Hepatocyte (in vitro differentiated cells): Measurements from ENCODE around the gene VTN. TPM values are rescaled to one million over a fixed set of nuclear protein-coding genes. Genes with fewer than 3 reads are reported as not detected.
A peak's percentile ranks its signal among the peaks of the same experiment; 100 is the strongest.

ENCODE experiments used
- DNase-seq: peaks from one replicate; pipeline ENCODE4 v3.0.0-alpha.2; 2016; ENCODE audit warnings: low spot score
- H2AFZ ChIP-seq: fragments of 200-600 bp; sonication (generic); 2 replicates; pipeline ENCODE4 v1.6.0; 2016; ENCODE audit warnings: antibody characterized with exemption, mild to moderate bottlenecking
- H3K27ac ChIP-seq: fragments of 200-600 bp; sonication (generic); 2 replicates; pipeline ENCODE4 v1.5.1; 2016; ENCODE audit warnings: mild to moderate bottlenecking
- H3K27me3 ChIP-seq: fragments of 200-600 bp; sonication (generic); 2 replicates; pipeline ENCODE4 v1.6.1; 2016
- H3K36me3 ChIP-seq: fragments of 200-600 bp; sonication (generic); replicated peaks from 2 replicates; pipeline ENCODE4 v1.5.1; 2016; ENCODE audit warnings: low read depth; ENCODE audit not compliant: insufficient read depth
- H3K4me1 ChIP-seq: fragments of 200-600 bp; sonication (generic); 2 replicates; pipeline ENCODE4 v1.5.1; 2016; ENCODE audit warnings: mild to moderate bottlenecking, moderate library complexity; ENCODE audit not compliant: insufficient read depth
- H3K4me2 ChIP-seq: fragments of 200-600 bp; sonication (generic); 2 replicates; pipeline ENCODE4 v1.6.0; 2016
- H3K4me3 ChIP-seq: fragments of 200-600 bp; sonication (generic); 2 replicates; pipeline ENCODE4 v1.5.1; 2016; ENCODE audit warnings: mild to moderate bottlenecking
- H3K79me2 ChIP-seq: fragments of 200-600 bp; sonication (generic); 2 replicates; pipeline ENCODE4 v1.6.0; 2017; ENCODE audit warnings: mild to moderate bottlenecking
- H3K9me2 ChIP-seq: fragments of 200-600 bp; sonication (generic); replicated peaks from 2 replicates; pipeline ENCODE4 v1.6.0; 2017; ENCODE audit warnings: mild to moderate bottlenecking; ENCODE audit not compliant: insufficient read depth
- H3K9me3 ChIP-seq: fragments of 200-600 bp; sonication (generic); 2 replicates; pipeline ENCODE4 v1.5.1; 2016; ENCODE audit warnings: low read depth, mild to moderate bottlenecking
- H4K20me1 ChIP-seq: fragments of 200-600 bp; sonication (generic); 2 replicates; pipeline ENCODE4 v1.6.0; 2016; ENCODE audit warnings: mild to moderate bottlenecking; ENCODE audit not compliant: insufficient read depth, poor library complexity, severe bottlenecking
- CTCF ChIP-seq: fragments of 200-600 bp; sonication (generic); IDR thresholded peaks from 2 replicates; pipeline ENCODE4 v1.5.1; 2016; ENCODE audit warnings: antibody characterized with exemption, mild to moderate bottlenecking; ENCODE audit not compliant: poor library complexity
- EZH2 ChIP-seq: fragments of 200-600 bp; sonication (generic); IDR thresholded peaks from 2 replicates; pipeline ENCODE4 v1.6.1; 2016; ENCODE audit warnings: antibody characterized with exemption, mild to moderate bottlenecking, borderline replicate concordance
- EZH2phosphoT487 ChIP-seq: fragments of 200-600 bp; sonication (generic); IDR thresholded peaks from one replicate; pipeline ENCODE4 v1.6.1; 2018; ENCODE audit warnings: antibody characterized with exemption, mild to moderate bottlenecking, low read depth, moderate library complexity; ENCODE audit not compliant: unreplicated experiment, severe bottlenecking
- WGBS: methylation state at CpG from one replicate; pipeline ENCODE4 v1.1.6; 2016; ENCODE audit warnings: low lambda C conversion rate; ENCODE audit errors: missing lambda C conversion rate; 5-methylcytosine and 5-hydroxymethylcytosine counted together
- polyA plus RNA-seq: library from polyadenylated mRNA; unstranded; fragments of >200 nt; fragmentation: Nextera tagmentation; extraction: Ambion mirVana; gene quantifications from 2 replicates; pipeline ENCODE4 v1.2.1, GENCODE V29; 2016
- total RNA-seq: library from RNA; depleted of rRNA; stranded (reverse); fragments of >200 nt; gene quantifications from 2 replicates; pipeline ENCODE4 v1.2.3, GENCODE V29; 2014

Gene VTN
- total and polyA plus RNA-seq, 2 experiments from 2014 or later = 763 to 1,128 TPM

- Histone ChIP-seq H3K36me3 (no peaks in the 10 kb centered on the region), H3K27me3 (no peaks in the 10 kb centered on the region), H4K20me1 (no peaks in the 10 kb centered on the region), H3K27ac (peak overlapping the region; percentile 80), H2AFZ (no peak overlapping the region), H3K4me2 (no peak overlapping the region), H3K9me2 (no peaks in the 10 kb centered on the region), H3K4me1 (peaks cover 22% of the 10 kb centered on the region), H3K79me2 (no peaks in the 10 kb centered on the region), H3K9me3 (no peaks in the 10 kb centered on the region), H3K4me3 (no peak overlapping the region)
- 89% methylated on average over 6 of the region's 6 CpGs for WGBS
- no peak for DNase-seq
- TF ChIP-seq EZH2 (no peak), CTCF (no peak), EZH2phosphoT487 (no peak)
Observed at GRCh38 chr17:28395968-28396367, 25.9 kb upstream of the VTN start.

GRCh38 chr17:28395426-28395825 lies 25.3 kb upstream of the VTN start:
- no peak for DNase-seq
- no peak overlapping the region for H2AFZ ChIP-seq
- TF ChIP-seq EZH2phosphoT487 = no peak
- TF ChIP-seq CTCF = no peak
- no peak for TF ChIP-seq EZH2
- WGBS = 66% methylated on average over 2 of the region's 2 CpGs
- H3K36me3 ChIP-seq = no peaks in the 10 kb centered on the region
- no peaks in the 10 kb centered on the region for H4K20me1 ChIP-seq
- no peak overlapping the region for H3K4me2 ChIP-seq
- H3K9me3 ChIP-seq = no peaks in the 10 kb centered on the region
- H3K4me3 ChIP-seq = no peak overlapping the region
- H3K27ac ChIP-seq = peak overlapping the region; percentile 80
- no peaks in the 10 kb centered on the region for H3K9me2 ChIP-seq
- no peaks in the 10 kb centered on the region for H3K79me2 ChIP-seq
- peaks cover 22% of the 10 kb centered on the region for H3K4me1 ChIP-seq
- H3K27me3 ChIP-seq = no peaks in the 10 kb centered on the region

GRCh38 chr17:28394337-28395116 lies 24.4 kb upstream of the VTN start:
- H3K9me2 ChIP-seq = no peaks in the 10 kb centered on the region
- no peaks in the 10 kb centered on the region for H3K27me3 ChIP-seq
- DNase-seq = peak; percentile 50
- H3K4me3 ChIP-seq = no peak overlapping the region
- 82% methylated on average over 7 of the region's 7 CpGs for WGBS
- H3K4me2 ChIP-seq = no peak overlapping the region
- no peaks in the 10 kb centered on the region for H4K20me1 ChIP-seq
- no peaks in the 10 kb centered on the region for H3K79me2 ChIP-seq
- TF ChIP-seq EZH2phosphoT487 = no peak
- no peak for TF ChIP-seq EZH2
- no peak for TF ChIP-seq CTCF
- H3K36me3 ChIP-seq = no peaks in the 10 kb centered on the region
- H2AFZ ChIP-seq = no peak overlapping the region
- H3K27ac ChIP-seq = peak overlapping the region; percentile 71
- H3K4me1 ChIP-seq = peaks cover 22% of the 10 kb centered on the region
- no peaks in the 10 kb centered on the region for H3K9me3 ChIP-seq

- Histone ChIP-seq H4K20me1 (no peaks in the 10 kb centered on the region), H3K4me3 (no peak overlapping the region), H2AFZ (no peak overlapping the region), H3K27ac (no peak overlapping the region), H3K79me2 (no peaks in the 10 kb centered on the region), H3K36me3 (no peaks in the 10 kb centered on the region), H3K4me2 (no peak overlapping the region), H3K9me2 (no peaks in the 10 kb centered on the region), H3K27me3 (no peaks in the 10 kb centered on the region), H3K9me3 (no peaks in the 10 kb centered on the region), H3K4me1 (peaks cover 11% of the 10 kb centered on the region)
- DNase-seq = no peak
- WGBS = 81% methylated on average over 10 of the region's 10 CpGs
- TF ChIP-seq CTCF (no peak), EZH2 (no peak), EZH2phosphoT487 (no peak)
Observed at GRCh38 chr17:28392491-28392890, 22.4 kb upstream of the VTN start.
